ENCODE data around the gene NR1H3.

Gene NR1H3

GRCh38 chr11:47233989-47234668 is 23.7 kb upstream of the NR1H3 start:
- Mint-ChIP-seq H3K4me1 (peaks cover 13% of the 10 kb centered on the region), H3K4me3 (peak overlapping the region; percentile 52), H3K9me3 (no peaks in the 10 kb centered on the region), H3K27ac (ENCODE audit: low read depth) (peak overlapping the region; percentile 87), H3K27me3 (no peaks in the 10 kb centered on the region), H3K36me3 (ENCODE audit: insufficient read depth) (peaks cover 19% of the 10 kb centered on the region)
- DNase-seq (ENCODE audit: low spot score in 2 of 2) (no peak), ATAC-seq (replicated peaks; ENCODE audit: extremely low read depth, poor library complexity, severe bottlenecking) (no peak)

- Mint-ChIP-seq H3K4me3 (peak overlapping the region; percentile 52), H3K27me3 (no peaks in the 10 kb centered on the region), H3K4me1 (peaks cover 10% of the 10 kb centered on the region), H3K9me3 (no peaks in the 10 kb centered on the region), H3K36me3 (ENCODE audit: insufficient read depth) (peaks cover 23% of the 10 kb centered on the region), H3K27ac (ENCODE audit: low read depth) (peak overlapping the region; percentile 87)
- ATAC-seq (replicated peaks; ENCODE audit: extremely low read depth, poor library complexity, severe bottlenecking) = peak; percentile 94
- DNase-seq (ENCODE audit: low spot score in 2 of 2) = peak; percentile 35 to 70
These were observed 23.1 kb upstream of the NR1H3 start for GRCh38 chr11:47234669-47235100.

- peak overlapping the region; percentile 52 for H3K4me3 Mint-ChIP-seq
- peaks cover 10% of the 10 kb centered on the region for H3K4me1 Mint-ChIP-seq
- ATAC-seq (replicated peaks; ENCODE audit: extremely low read depth, poor library complexity, severe bottlenecking) (no peak), DNase-seq (ENCODE audit: low spot score in 2 of 2) (no peak)
- no peaks in the 10 kb centered on the region for H3K27me3 Mint-ChIP-seq
- H3K36me3 Mint-ChIP-seq (ENCODE audit: insufficient read depth) = peaks cover 27% of the 10 kb centered on the region
- peak overlapping the region; percentile 87 for H3K27ac Mint-ChIP-seq (ENCODE audit: low read depth)
- no peaks in the 10 kb centered on the region for H3K9me3 Mint-ChIP-seq
These were observed 22.6 kb upstream of the NR1H3 start for GRCh38 chr11:47235163-47235562.

- H3K4me1 Mint-ChIP-seq = peaks cover 10% of the 10 kb centered on the region
- peak overlapping the region; percentile 39 for H3K27ac Mint-ChIP-seq (ENCODE audit: low read depth)
- ATAC-seq (replicated peaks; ENCODE audit: extremely low read depth, poor library complexity, severe bottlenecking) = no peak
- no peaks in the 10 kb centered on the region for H3K27me3 Mint-ChIP-seq
- no peaks in the 10 kb centered on the region for H3K9me3 Mint-ChIP-seq
- peaks cover 35% of the 10 kb centered on the region for H3K36me3 Mint-ChIP-seq (ENCODE audit: insufficient read depth)
- H3K4me3 Mint-ChIP-seq = no peak overlapping the region
- DNase-seq (ENCODE audit: low spot score in 2 of 2) = no peak
These were observed 21.3 kb upstream of the NR1H3 start for GRCh38 chr11:47236482-47236881.

GRCh38 chr11:47239852-47240251 is 17.9 kb upstream of the NR1H3 start:
- Mint-ChIP-seq H3K4me3 (no peak overlapping the region), H3K27ac (ENCODE audit: low read depth) (peak overlapping the region; percentile 55), H3K36me3 (ENCODE audit: insufficient read depth) (peaks cover 46% of the 10 kb centered on the region)

GRCh38 chr11:47241841-47242301 is 15.9 kb upstream of the NR1H3 start:
- H3K9me3 Mint-ChIP-seq = no peaks in the 10 kb centered on the region
- H3K27me3 Mint-ChIP-seq = no peaks in the 10 kb centered on the region
- DNase-seq (ENCODE audit: low spot score in 2 of 2) = no peak
- H3K4me3 Mint-ChIP-seq = no peak overlapping the region
- peaks cover 49% of the 10 kb centered on the region for H3K36me3 Mint-ChIP-seq (ENCODE audit: insufficient read depth)
- H3K27ac Mint-ChIP-seq (ENCODE audit: low read depth) = peak overlapping the region; percentile 30
- ATAC-seq (replicated peaks; ENCODE audit: extremely low read depth, poor library complexity, severe bottlenecking) = no peak
- peaks cover 6% of the 10 kb centered on the region for H3K4me1 Mint-ChIP-seq

More at GRCh38 chr11:47239852-47240251, 17.9 kb upstream of the NR1H3 start:
- Mint-ChIP-seq H3K27me3 (no peaks in the 10 kb centered on the region), H3K4me1 (peaks cover 10% of the 10 kb centered on the region), H3K9me3 (no peaks in the 10 kb centered on the region)
- DNase-seq (ENCODE audit: low spot score in 2 of 2) = no peak
- ATAC-seq (replicated peaks; ENCODE audit: extremely low read depth, poor library complexity, severe bottlenecking) = no peak

- peak overlapping the region; percentile 30 for H3K27ac Mint-ChIP-seq (ENCODE audit: low read depth)
- no peak for ATAC-seq (replicated peaks; ENCODE audit: extremely low read depth, poor library complexity, severe bottlenecking)
- H3K4me1 Mint-ChIP-seq = peaks cover 7% of the 10 kb centered on the region
- no peak overlapping the region for H3K4me3 Mint-ChIP-seq
- DNase-seq (ENCODE audit: low spot score in 2 of 2) = no peak
- peaks cover 47% of the 10 kb centered on the region for H3K36me3 Mint-ChIP-seq (ENCODE audit: insufficient read depth)
- no peaks in the 10 kb centered on the region for H3K9me3 Mint-ChIP-seq
- no peaks in the 10 kb centered on the region for H3K27me3 Mint-ChIP-seq
These were observed 15.1 kb upstream of the NR1H3 start for GRCh38 chr11:47242596-47243192.

- H3K9me3 Mint-ChIP-seq = no peaks in the 10 kb centered on the region
- H3K4me1 Mint-ChIP-seq = peaks cover 15% of the 10 kb centered on the region
- ATAC-seq (replicated peaks; ENCODE audit: extremely low read depth, poor library complexity, severe bottlenecking) = no peak
- no peaks in the 10 kb centered on the region for H3K27me3 Mint-ChIP-seq
- no peak overlapping the region for H3K4me3 Mint-ChIP-seq
- H3K36me3 Mint-ChIP-seq (ENCODE audit: insufficient read depth) = peaks cover 44% of the 10 kb centered on the region
- H3K27ac Mint-ChIP-seq (ENCODE audit: low read depth) = no peak overlapping the region
- no peak for DNase-seq (ENCODE audit: low spot score in 2 of 2)
These were observed 14.3 kb upstream of the NR1H3 start for GRCh38 chr11:47243454-47243853.

GRCh38 chr11:47244448-47245350 is 13.1 kb upstream of the NR1H3 start:
- peaks cover 41% of the 10 kb centered on the region for H3K36me3 Mint-ChIP-seq (ENCODE audit: insufficient read depth)
- no peaks in the 10 kb centered on the region for H3K27me3 Mint-ChIP-seq
- H3K9me3 Mint-ChIP-seq = no peaks in the 10 kb centered on the region
- H3K4me1 Mint-ChIP-seq = peaks cover 25% of the 10 kb centered on the region
- DNase-seq (ENCODE audit: low spot score in 2 of 2) (no peak), ATAC-seq (replicated peaks; ENCODE audit: extremely low read depth, poor library complexity, severe bottlenecking) (no peak)
- H3K4me3 Mint-ChIP-seq = no peak overlapping the region
- H3K27ac Mint-ChIP-seq (ENCODE audit: low read depth) = peak overlapping the region; percentile 55

- Mint-ChIP-seq H3K4me1 (peaks cover 25% of the 10 kb centered on the region), H3K36me3 (ENCODE audit: insufficient read depth) (peaks cover 35% of the 10 kb centered on the region), H3K27ac (ENCODE audit: low read depth) (no peak overlapping the region), H3K9me3 (no peaks in the 10 kb centered on the region), H3K27me3 (no peaks in the 10 kb centered on the region), H3K4me3 (no peak overlapping the region)
- ATAC-seq (replicated peaks; ENCODE audit: extremely low read depth, poor library complexity, severe bottlenecking) (no peak), DNase-seq (ENCODE audit: low spot score in 2 of 2) (no peak)
These were observed 12.0 kb upstream of the NR1H3 start for GRCh38 chr11:47245611-47246357.

GRCh38 chr11:47247502-47247901 is 10.3 kb upstream of the NR1H3 start:
- Mint-ChIP-seq H3K36me3 (ENCODE audit: insufficient read depth) (peaks cover 27% of the 10 kb centered on the region), H3K27me3 (no peaks in the 10 kb centered on the region), H3K4me1 (peaks cover 19% of the 10 kb centered on the region), H3K9me3 (no peaks in the 10 kb centered on the region), H3K4me3 (peak overlapping the region; percentile 99), H3K27ac (ENCODE audit: low read depth) (no peak overlapping the region)
- ATAC-seq (replicated peaks; ENCODE audit: extremely low read depth, poor library complexity, severe bottlenecking) (no peak), DNase-seq (ENCODE audit: low spot score in 2 of 2) (no peak)

GRCh38 chr11:47248304-47248663 is 9.5 kb upstream of the NR1H3 start:
- peaks cover 27% of the 10 kb centered on the region for H3K36me3 Mint-ChIP-seq (ENCODE audit: insufficient read depth)
- H3K4me1 Mint-ChIP-seq = peaks cover 19% of the 10 kb centered on the region
- peak overlapping the region; percentile 98 for H3K27ac Mint-ChIP-seq (ENCODE audit: low read depth)
- ATAC-seq (replicated peaks; ENCODE audit: extremely low read depth, poor library complexity, severe bottlenecking) (peak; percentile 8), DNase-seq (ENCODE audit: low spot score in 2 of 2) (no peak)
- H3K9me3 Mint-ChIP-seq = no peaks in the 10 kb centered on the region
- H3K4me3 Mint-ChIP-seq = peak overlapping the region; percentile 99
- no peaks in the 10 kb centered on the region for H3K27me3 Mint-ChIP-seq

All from central memory CD8-positive, alpha-beta T cell (primary cell).